GM12891 (cell line): ENCODE results near the gene GNAQ.

Source experiments
- POLR2AphosphoS5 ChIP-seq: IDR thresholded peaks from 2 replicates; pipeline ENCODE4 v1.6.1; 2011; ENCODE audit warnings: low read depth, low read length, control low read depth
- TAF1 ChIP-seq: IDR thresholded peaks from 2 replicates; pipeline ENCODE4 v1.6.1; 2011; ENCODE audit warnings: low read depth, low read length, control low read depth

DNA sequence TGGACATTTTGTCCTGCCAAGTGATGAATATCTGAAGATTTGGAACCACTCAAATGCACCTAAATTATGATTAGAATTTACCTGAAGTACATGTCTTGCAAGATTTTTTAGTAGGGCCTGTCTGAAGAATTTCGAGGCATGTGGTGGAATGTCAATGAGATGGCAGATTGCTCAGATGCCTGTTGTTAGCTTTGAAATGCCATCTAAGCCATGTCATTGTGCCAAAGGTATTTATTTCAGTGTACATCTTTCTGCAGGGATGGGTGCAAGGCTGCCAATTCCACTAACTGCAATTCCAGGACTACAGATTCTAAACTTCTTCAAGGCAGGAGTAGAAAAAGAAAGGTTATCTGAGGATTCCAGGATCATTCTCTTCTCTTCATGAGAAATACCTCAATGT, 9.1 kb upstream of the GNAQ start:
- TF ChIP-seq POLR2AphosphoS5 (no peak), TAF1 (no peak)
